ENCODE measurements around the gene ERC2.
"Not testable (repeated sequence)": the region's sequence is repeated elsewhere in the genome, so short reads cannot be mapped to it uniquely, and the experiment has no call there.

The ERC2 gene

DNA sequence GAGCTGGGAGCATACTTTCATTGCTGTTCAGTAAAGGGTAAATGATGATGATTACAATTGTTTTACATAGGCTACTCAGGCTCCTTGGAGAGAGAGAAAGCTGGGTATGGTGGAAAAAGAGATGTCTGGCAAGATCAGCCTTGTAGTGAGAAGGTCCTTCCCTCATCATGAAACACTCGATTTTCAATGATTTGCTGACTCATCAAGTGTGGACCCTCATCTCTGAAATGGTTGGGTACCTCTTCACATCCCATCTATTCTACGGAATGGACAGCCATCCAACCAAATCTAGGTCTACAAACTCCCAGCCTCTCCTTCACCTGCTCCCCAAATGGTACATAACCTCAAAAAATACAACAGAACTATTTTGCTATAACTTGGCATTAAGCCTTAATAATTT lies 610.6 kb downstream of the ERC2 start:
- no peak overlapping the region for H3K4me3 ChIP-seq (ENCODE audit: low read depth, low read length)
- no peak for DNase-seq (ENCODE audit: low read depth)
- TF ChIP-seq, protein P1, sequence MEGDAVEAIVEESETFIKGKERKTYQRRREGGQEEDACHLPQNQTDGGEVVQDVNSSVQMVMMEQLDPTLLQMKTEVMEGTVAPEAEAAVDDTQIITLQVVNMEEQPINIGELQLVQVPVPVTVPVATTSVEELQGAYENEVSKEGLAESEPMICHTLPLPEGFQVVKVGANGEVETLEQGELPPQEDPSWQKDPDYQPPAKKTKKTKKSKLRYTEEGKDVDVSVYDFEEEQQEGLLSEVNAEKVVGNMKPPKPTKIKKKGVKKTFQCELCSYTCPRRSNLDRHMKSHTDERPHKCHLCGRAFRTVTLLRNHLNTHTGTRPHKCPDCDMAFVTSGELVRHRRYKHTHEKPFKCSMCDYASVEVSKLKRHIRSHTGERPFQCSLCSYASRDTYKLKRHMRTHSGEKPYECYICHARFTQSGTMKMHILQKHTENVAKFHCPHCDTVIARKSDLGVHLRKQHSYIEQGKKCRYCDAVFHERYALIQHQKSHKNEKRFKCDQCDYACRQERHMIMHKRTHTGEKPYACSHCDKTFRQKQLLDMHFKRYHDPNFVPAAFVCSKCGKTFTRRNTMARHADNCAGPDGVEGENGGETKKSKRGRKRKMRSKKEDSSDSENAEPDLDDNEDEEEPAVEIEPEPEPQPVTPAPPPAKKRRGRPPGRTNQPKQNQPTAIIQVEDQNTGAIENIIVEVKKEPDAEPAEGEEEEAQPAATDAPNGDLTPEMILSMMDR (IDR thresholded peaks at IDR 0.05; ENCODE audit: control insufficient read depth, extremely low read depth, insufficient read depth): no peak

DNA sequence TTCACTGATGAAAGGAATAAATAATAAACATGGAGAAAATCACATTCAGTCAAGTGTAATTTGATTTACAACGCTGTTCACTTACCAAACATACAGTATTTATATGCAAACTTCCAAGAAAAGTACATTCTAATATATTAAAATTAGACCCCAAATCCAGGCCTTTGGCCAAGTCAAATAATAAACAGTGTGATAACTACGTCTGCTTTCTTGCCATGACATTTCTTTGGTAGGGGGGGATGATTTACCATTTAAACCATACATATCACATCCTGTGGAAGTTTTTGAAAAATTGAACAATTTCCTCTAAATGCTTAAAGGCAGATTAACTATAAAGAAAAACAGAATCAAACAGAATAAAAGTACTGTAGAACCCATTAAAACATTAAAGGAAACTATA lies 613.0 kb downstream of the ERC2 start:
- TF ChIP-seq, protein P1 (IDR thresholded peaks at IDR 0.05; ENCODE audit: control insufficient read depth, extremely low read depth, insufficient read depth): no peak
- DNase-seq (ENCODE audit: low read depth): no peak
- no peak overlapping the region for H3K4me3 ChIP-seq (ENCODE audit: low read depth, low read length)

- no peak for DNase-seq (ENCODE audit: low read depth)
- H3K4me3 ChIP-seq (ENCODE audit: low read depth, low read length): no peak overlapping the region
- TF ChIP-seq, protein P1 (IDR thresholded peaks at IDR 0.05; ENCODE audit: control insufficient read depth, extremely low read depth, insufficient read depth): no peak
Measured at GRCh38 chr3:55854494-55854893, 613.8 kb downstream of the ERC2 start.

DNA sequence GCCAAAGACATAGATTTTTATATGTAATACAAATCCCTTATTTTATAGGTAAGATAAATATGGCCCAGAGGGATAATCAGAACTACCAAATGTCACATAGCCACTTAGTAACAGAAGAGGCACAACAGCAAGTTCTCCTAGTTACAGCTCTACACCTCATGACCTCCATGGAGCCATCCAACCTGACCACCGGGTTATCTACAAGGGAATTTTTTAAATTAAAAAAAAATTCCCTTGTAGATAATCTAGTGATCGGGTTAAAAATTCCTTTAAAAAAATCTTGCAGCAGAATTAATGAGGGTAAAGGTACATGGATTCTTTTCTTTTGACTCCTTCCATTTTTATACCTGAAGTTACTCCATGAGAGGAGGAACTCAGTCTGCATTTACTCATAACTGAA lies 615.9 kb downstream of the ERC2 start:
- TF ChIP-seq, protein P1 (IDR thresholded peaks at IDR 0.05; ENCODE audit: control insufficient read depth, extremely low read depth, insufficient read depth): no peak
- no peak for DNase-seq (ENCODE audit: low read depth)
- H3K4me3 ChIP-seq (ENCODE audit: low read depth, low read length): no peak overlapping the region

- TF ChIP-seq, protein P1 (IDR thresholded peaks at IDR 0.05; ENCODE audit: control insufficient read depth, extremely low read depth, insufficient read depth): no peak
- DNase-seq (ENCODE audit: low read depth): no peak
- no peak overlapping the region for H3K4me3 ChIP-seq (ENCODE audit: low read depth, low read length)
Measured at GRCh38 chr3:55842204-55842603, 626.1 kb downstream of the ERC2 start.

DNA sequence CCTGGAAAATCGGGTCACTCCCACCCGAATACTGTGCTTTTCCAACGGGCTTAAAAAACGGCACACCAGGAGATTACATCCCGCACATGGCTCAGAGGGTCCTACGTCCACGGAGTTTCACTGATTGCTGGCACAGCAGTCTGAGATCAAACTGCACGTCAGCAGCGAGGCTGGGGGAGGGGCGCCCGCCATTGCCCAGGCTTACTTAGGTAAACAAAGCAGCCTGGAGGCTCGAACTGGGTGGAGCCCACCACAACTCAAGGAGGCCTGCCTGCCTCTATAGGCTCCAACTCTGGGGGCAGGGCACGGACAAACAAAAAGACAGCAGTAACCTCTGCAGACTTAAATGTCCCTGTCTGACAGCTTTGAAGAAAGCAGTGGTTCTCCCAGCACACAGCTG lies 636.4 kb downstream of the ERC2 start:
- not testable (repeated sequence) for DNase-seq (ENCODE audit: low read depth); H3K4me3 ChIP-seq (ENCODE audit: low read depth, low read length)

GRCh38 chr3:55828712-55829111 lies 639.6 kb downstream of the ERC2 start:
- no peak for DNase-seq (ENCODE audit: low read depth)
- H3K4me3 ChIP-seq (ENCODE audit: low read depth, low read length): no peak overlapping the region
- TF ChIP-seq, protein P1 (IDR thresholded peaks at IDR 0.05; ENCODE audit: control insufficient read depth, extremely low read depth, insufficient read depth): no peak

Data from LNCaP clone FGC (cell line).